WTC11 (cell line): Measurements from ENCODE around the gene CD22. TPM values are rescaled to one million over a fixed set of nuclear protein-coding genes. Genes with fewer than 3 reads are reported as not detected.

Source experiments
- ATAC-seq: fragments of 200-7000 bp; cut with Tn5 transposase; 2 replicates; pipeline ENCODE4 v1.10.0; 2021; ENCODE audit warnings: mild to moderate bottlenecking, moderate library complexity
- CTCF ChIA-PET: fragments of 300-600 bp; sonication (Branson Sonifier 250); formaldehyde crosslinking; loops from one replicate; lab custom pipeline; 2021; ENCODE audit warnings: antibody characterized with exemption; lab: Charles Lee
- POLR2A ChIA-PET: fragments of 350-600 bp; sonication (Branson Sonifier 250); formaldehyde crosslinking; loops from one replicate; lab custom pipeline; 2021; ENCODE audit warnings: antibody characterized with exemption; lab: Charles Lee
- DNase-seq: peaks from one replicate; pipeline ENCODE4 v3.0.0; 2021; ENCODE audit warnings: low spot score
- H3K27ac Mint-ChIP-seq: 2 replicates; pipeline ENCODE4 v1.8.0; 2021; ENCODE audit warnings: mixed read lengths
- H3K27me3 Mint-ChIP-seq: 2 replicates; pipeline ENCODE4 v1.8.0; 2021; ENCODE audit warnings: low read depth, mild to moderate bottlenecking, moderate library complexity, mixed read lengths
- H3K36me3 Mint-ChIP-seq: 2 replicates; pipeline ENCODE4 v1.8.0; 2021; ENCODE audit warnings: mixed read lengths
- H3K4me1 Mint-ChIP-seq: 2 replicates; pipeline ENCODE4 v1.8.0; 2022; ENCODE audit warnings: mixed read lengths
- H3K4me3 Mint-ChIP-seq: 2 replicates; pipeline ENCODE4 v1.8.0; 2021; ENCODE audit warnings: mild to moderate bottlenecking, moderate library complexity, mixed read lengths
- H3K9me3 Mint-ChIP-seq: 2 replicates; pipeline ENCODE4 v1.8.0; 2021; ENCODE audit warnings: mixed read lengths
- CREM ChIP-seq: sonication (generic); formaldehyde crosslinking; IDR thresholded peaks from 2 replicates; pipeline ENCODE4 v1.8.1; 2022; ENCODE audit warnings: mild to moderate bottlenecking, missing genetic modification reagents, moderate library complexity
- EMX1 ChIP-seq: fragments of 250-450 bp; sonication (Bioruptor Pico); IDR thresholded peaks from 2 replicates; pipeline ENCODE4 v1.8.0; 2021; ENCODE audit warnings: mild to moderate bottlenecking
- FOXK1 ChIP-seq: sonication (generic); formaldehyde crosslinking; IDR thresholded peaks from 2 replicates; pipeline ENCODE4 v1.8.0; 2022; ENCODE audit warnings: mild to moderate bottlenecking, moderate library complexity, missing genetic modification reagents
- FOXP1 ChIP-seq: sonication (generic); formaldehyde crosslinking; IDR thresholded peaks from 2 replicates; pipeline ENCODE4 v1.8.0; 2022; ENCODE audit warnings: missing genetic modification reagents, mild to moderate bottlenecking, moderate library complexity, borderline replicate concordance
- GTF2I ChIP-seq: fragments of 250-450 bp; sonication (Bioruptor Pico); conservative IDR thresholded peaks from 2 replicates; pipeline ENCODE4 v1.4.0; 2021; ENCODE audit warnings: mild to moderate bottlenecking
- IRF2 ChIP-seq: sonication (generic); formaldehyde crosslinking; IDR thresholded peaks from 2 replicates; pipeline ENCODE4 v1.8.0; 2022; ENCODE audit warnings: low read depth, missing genetic modification reagents, borderline replicate concordance
- JAZF1 ChIP-seq: fragments of 250-450 bp; sonication (Bioruptor Pico); IDR thresholded peaks from 2 replicates; pipeline ENCODE4 v1.9.0; 2021; ENCODE audit warnings: moderate library complexity, mild to moderate bottlenecking, inconsistent platforms
- KAT7 ChIP-seq: sonication (generic); formaldehyde crosslinking; IDR thresholded peaks from 2 replicates; pipeline ENCODE4 v1.8.1; 2023; ENCODE audit warnings: missing genetic modification reagents, mild to moderate bottlenecking, borderline replicate concordance
- MYBL2 ChIP-seq: sonication (generic); formaldehyde crosslinking; IDR thresholded peaks from 2 replicates; pipeline ENCODE4 v1.8.1; 2023; ENCODE audit warnings: mild to moderate bottlenecking, moderate library complexity, missing genetic modification reagents
- NFE2L1 ChIP-seq: sonication (generic); formaldehyde crosslinking; IDR thresholded peaks from 2 replicates; pipeline ENCODE4 v1.8.1; 2023; ENCODE audit warnings: missing genetic modification reagents
- OVOL2 ChIP-seq: fragments of 250-450 bp; sonication (Bioruptor Pico); IDR thresholded peaks from 2 replicates; pipeline ENCODE4 v1.9.0; 2021; ENCODE audit warnings: mild to moderate bottlenecking, borderline replicate concordance
- ZNF138 ChIP-seq: sonication (generic); formaldehyde crosslinking; conservative IDR thresholded peaks from 2 replicates; pipeline ENCODE4 v1.8.1; 2022; ENCODE audit warnings: mild to moderate bottlenecking, moderate library complexity, missing genetic modification reagents
- ZNF219 ChIP-seq: sonication (generic); formaldehyde crosslinking; IDR thresholded peaks from 2 replicates; pipeline ENCODE4 v1.8.0; 2023; ENCODE audit warnings: missing genetic modification reagents, mild to moderate bottlenecking, borderline replicate concordance
- ZNF416 ChIP-seq: fragments of 250-450 bp; sonication (Bioruptor Pico); IDR thresholded peaks from 2 replicates; pipeline ENCODE4 v1.9.0; 2021; ENCODE audit warnings: mild to moderate bottlenecking, inconsistent platforms
- ZNF671 ChIP-seq: fragments of 250-450 bp; sonication (Bioruptor Pico); IDR thresholded peaks from 2 replicates; pipeline ENCODE4 v1.8.0; 2021; ENCODE audit warnings: mild to moderate bottlenecking
- total RNA-seq: library from RNA; stranded (reverse); gene quantifications from 3 replicates; pipeline ENCODE4 v1.2.3, GENCODE V29; 2021
- TF ChIP-seq, protein P1 (sequence below): fragments of 250-450 bp; sonication (Bioruptor Pico); IDR thresholded peaks from 2 replicates; pipeline ENCODE4 v2.1.2; 2022; ENCODE audit warnings: mild to moderate bottlenecking, moderate library complexity
- TF ChIP-seq, protein P2 (sequence below): sonication (generic); formaldehyde crosslinking; IDR thresholded peaks from 2 replicates; pipeline ENCODE4 v1.8.1; 2023; ENCODE audit warnings: mild to moderate bottlenecking, missing genetic modification reagents, borderline replicate concordance
- TF ChIP-seq, protein P3 (sequence below): sonication (generic); formaldehyde crosslinking; conservative IDR thresholded peaks from 2 replicates; pipeline ENCODE4 v1.8.1; 2023; ENCODE audit warnings: mild to moderate bottlenecking, low read depth, missing genetic modification reagents, moderate library complexity
- TF ChIP-seq, protein P4 (sequence below): sonication (generic); formaldehyde crosslinking; IDR thresholded peaks from 2 replicates; pipeline ENCODE4 v1.8.0; 2023; ENCODE audit warnings: mild to moderate bottlenecking, missing genetic modification reagents
- TF ChIP-seq, protein P5 (sequence below): sonication (generic); formaldehyde crosslinking; IDR thresholded peaks from 2 replicates; pipeline ENCODE4 v1.8.1; 2023; ENCODE audit warnings: mild to moderate bottlenecking, missing genetic modification reagents
- TF ChIP-seq, protein P6 (sequence below): sonication (generic); formaldehyde crosslinking; IDR thresholded peaks from 2 replicates; pipeline ENCODE4 v1.8.0; 2022; ENCODE audit warnings: mild to moderate bottlenecking, missing genetic modification reagents

CD22 gene
- total RNA-seq, 1 experiment from 2014 or later: 0.28 TPM

DNA sequence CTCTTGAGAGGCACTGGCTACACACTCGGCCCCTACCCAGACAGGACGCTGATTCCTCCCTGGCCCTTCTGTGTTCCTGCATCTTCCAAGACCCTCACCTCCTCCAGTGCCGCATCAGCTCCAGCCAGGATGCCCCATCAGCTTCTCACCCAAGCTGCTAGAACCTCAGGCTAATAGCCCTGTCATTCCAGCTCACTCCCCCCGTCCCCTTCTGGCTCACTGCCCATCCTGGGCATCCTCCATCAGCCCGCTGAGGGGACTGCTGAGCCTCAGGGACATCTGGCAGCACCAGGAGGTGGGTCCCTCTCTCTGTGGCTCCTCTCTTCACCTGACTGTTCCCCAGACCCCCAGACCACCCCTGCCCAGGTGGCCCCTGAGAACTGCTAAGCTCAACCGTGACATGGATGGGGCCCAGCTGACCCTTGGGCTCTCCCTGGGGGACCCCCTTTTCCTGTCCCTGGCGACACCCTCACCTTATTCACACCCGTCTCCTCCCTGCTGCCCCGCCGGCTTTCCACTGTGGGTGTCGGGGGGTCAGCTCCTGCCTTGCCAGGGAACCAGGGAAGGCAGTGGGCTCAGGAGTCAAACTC, 34.1 kb downstream of the CD22 start (continued):
- TF ChIP-seq, protein P1, sequence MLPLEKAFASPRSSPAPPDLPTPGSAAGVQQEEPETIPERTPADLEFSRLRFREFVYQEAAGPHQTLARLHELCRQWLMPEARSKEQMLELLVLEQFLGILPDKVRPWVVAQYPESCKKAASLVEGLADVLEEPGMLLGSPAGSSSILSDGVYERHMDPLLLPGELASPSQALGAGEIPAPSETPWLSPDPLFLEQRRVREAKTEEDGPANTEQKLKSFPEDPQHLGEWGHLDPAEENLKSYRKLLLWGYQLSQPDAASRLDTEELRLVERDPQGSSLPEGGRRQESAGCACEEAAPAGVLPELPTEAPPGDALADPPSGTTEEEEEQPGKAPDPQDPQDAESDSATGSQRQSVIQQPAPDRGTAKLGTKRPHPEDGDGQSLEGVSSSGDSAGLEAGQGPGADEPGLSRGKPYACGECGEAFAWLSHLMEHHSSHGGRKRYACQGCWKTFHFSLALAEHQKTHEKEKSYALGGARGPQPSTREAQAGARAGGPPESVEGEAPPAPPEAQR: no peak
- no peak for TF ChIP-seq IRF2 (CRISPR knock-in tag)
- no peak for TF ChIP-seq CREM (CRISPR knock-in tag)
- TF ChIP-seq ZNF138 (CRISPR knock-in tag): no peak
- TF ChIP-seq, protein P2, sequence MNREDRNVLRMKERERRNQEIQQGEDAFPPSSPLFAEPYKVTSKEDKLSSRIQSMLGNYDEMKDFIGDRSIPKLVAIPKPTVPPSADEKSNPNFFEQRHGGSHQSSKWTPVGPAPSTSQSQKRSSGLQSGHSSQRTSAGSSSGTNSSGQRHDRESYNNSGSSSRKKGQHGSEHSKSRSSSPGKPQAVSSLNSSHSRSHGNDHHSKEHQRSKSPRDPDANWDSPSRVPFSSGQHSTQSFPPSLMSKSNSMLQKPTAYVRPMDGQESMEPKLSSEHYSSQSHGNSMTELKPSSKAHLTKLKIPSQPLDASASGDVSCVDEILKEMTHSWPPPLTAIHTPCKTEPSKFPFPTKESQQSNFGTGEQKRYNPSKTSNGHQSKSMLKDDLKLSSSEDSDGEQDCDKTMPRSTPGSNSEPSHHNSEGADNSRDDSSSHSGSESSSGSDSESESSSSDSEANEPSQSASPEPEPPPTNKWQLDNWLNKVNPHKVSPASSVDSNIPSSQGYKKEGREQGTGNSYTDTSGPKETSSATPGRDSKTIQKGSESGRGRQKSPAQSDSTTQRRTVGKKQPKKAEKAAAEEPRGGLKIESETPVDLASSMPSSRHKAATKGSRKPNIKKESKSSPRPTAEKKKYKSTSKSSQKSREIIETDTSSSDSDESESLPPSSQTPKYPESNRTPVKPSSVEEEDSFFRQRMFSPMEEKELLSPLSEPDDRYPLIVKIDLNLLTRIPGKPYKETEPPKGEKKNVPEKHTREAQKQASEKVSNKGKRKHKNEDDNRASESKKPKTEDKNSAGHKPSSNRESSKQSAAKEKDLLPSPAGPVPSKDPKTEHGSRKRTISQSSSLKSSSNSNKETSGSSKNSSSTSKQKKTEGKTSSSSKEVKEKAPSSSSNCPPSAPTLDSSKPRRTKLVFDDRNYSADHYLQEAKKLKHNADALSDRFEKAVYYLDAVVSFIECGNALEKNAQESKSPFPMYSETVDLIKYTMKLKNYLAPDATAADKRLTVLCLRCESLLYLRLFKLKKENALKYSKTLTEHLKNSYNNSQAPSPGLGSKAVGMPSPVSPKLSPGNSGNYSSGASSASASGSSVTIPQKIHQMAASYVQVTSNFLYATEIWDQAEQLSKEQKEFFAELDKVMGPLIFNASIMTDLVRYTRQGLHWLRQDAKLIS (CRISPR knock-in tag): no peak
- TF ChIP-seq KAT7 (CRISPR knock-in tag): no peak
- no peak for TF ChIP-seq ZNF416 (CRISPR knock-in tag)
- TF ChIP-seq, all 79 proteins: peak for 0

DNA sequence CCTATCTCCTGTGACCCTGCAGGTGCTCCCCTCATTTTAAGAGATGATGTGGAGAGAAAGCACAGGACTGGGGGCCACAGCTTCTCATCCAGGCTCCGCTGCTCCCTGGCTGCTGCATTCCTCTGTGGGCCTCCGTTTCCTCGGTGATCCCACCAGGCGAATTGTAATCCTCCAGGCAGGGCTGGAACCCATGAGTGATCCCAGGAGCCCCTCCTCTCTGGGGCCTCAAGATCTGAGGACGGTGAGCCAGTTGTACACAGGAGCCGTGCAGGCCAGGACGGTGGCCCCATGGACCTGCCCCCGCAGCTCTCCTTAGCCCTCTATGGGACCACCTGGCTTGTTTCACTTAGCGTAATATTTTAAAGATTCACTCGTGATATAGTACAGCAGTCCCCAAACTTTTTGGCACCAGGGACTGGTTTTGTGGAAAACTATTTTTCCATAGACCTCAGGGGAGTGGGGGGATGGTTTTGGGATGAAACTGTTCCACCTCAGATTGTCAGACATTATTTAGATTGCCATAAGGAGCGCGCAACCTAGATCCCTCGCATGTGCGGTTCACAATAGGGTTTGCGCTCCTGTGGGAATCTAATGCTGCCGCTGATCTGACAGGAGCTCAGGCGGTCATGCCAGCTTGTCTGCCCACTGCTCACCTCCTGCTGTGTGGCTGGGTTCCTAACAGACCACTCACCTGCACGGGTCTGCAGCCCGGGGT, 34.9 kb downstream of the CD22 start:
- CTCF ChIA-PET: interaction anchor here (1.7 to 3.8 kb wide), 2 partner anchors 11 to 131 kb away, joined by 5 to 15 read pairs; no protein-coding TSS in a partner anchor
- POLR2A ChIA-PET: no interaction called here
- Mint-ChIP-seq H3K9me3 (peaks cover 3% of the 10 kb centered on the region; the same call in 1 of the 2 replicates), H3K4me3 (no peak overlapping the region), H3K27ac (no peak overlapping the region), H3K27me3 (peaks cover 7% of the 10 kb centered on the region; the same call in 1 of the 2 replicates), H3K4me1 (no peaks in the 10 kb centered on the region), H3K36me3 (no peaks in the 10 kb centered on the region)
- ATAC-seq (no peak), DNase-seq (no peak)
- TF ChIP-seq ZNF671 (CRISPR knock-in tag) (no peak), FOXK1 (CRISPR knock-in tag) (no peak), ZNF219 (CRISPR knock-in tag) (no peak), EMX1 (no peak), GTF2I (CRISPR knock-in tag) (no peak), FOXP1 (CRISPR knock-in tag) (no peak), NFE2L1 (CRISPR knock-in tag) (no peak), JAZF1 (no peak), OVOL2 (CRISPR knock-in tag) (no peak), MYBL2 (CRISPR knock-in tag) (no peak)
- TF ChIP-seq, protein P3, sequence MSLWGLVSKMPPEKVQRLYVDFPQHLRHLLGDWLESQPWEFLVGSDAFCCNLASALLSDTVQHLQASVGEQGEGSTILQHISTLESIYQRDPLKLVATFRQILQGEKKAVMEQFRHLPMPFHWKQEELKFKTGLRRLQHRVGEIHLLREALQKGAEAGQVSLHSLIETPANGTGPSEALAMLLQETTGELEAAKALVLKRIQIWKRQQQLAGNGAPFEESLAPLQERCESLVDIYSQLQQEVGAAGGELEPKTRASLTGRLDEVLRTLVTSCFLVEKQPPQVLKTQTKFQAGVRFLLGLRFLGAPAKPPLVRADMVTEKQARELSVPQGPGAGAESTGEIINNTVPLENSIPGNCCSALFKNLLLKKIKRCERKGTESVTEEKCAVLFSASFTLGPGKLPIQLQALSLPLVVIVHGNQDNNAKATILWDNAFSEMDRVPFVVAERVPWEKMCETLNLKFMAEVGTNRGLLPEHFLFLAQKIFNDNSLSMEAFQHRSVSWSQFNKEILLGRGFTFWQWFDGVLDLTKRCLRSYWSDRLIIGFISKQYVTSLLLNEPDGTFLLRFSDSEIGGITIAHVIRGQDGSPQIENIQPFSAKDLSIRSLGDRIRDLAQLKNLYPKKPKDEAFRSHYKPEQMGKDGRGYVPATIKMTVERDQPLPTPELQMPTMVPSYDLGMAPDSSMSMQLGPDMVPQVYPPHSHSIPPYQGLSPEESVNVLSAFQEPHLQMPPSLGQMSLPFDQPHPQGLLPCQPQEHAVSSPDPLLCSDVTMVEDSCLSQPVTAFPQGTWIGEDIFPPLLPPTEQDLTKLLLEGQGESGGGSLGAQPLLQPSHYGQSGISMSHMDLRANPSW (CRISPR knock-in tag): no peak
- TF ChIP-seq, protein P4, sequence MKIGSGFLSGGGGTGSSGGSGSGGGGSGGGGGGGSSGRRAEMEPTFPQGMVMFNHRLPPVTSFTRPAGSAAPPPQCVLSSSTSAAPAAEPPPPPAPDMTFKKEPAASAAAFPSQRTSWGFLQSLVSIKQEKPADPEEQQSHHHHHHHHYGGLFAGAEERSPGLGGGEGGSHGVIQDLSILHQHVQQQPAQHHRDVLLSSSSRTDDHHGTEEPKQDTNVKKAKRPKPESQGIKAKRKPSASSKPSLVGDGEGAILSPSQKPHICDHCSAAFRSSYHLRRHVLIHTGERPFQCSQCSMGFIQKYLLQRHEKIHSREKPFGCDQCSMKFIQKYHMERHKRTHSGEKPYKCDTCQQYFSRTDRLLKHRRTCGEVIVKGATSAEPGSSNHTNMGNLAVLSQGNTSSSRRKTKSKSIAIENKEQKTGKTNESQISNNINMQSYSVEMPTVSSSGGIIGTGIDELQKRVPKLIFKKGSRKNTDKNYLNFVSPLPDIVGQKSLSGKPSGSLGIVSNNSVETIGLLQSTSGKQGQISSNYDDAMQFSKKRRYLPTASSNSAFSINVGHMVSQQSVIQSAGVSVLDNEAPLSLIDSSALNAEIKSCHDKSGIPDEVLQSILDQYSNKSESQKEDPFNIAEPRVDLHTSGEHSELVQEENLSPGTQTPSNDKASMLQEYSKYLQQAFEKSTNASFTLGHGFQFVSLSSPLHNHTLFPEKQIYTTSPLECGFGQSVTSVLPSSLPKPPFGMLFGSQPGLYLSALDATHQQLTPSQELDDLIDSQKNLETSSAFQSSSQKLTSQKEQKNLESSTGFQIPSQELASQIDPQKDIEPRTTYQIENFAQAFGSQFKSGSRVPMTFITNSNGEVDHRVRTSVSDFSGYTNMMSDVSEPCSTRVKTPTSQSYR: no peak
- TF ChIP-seq, protein P5, sequence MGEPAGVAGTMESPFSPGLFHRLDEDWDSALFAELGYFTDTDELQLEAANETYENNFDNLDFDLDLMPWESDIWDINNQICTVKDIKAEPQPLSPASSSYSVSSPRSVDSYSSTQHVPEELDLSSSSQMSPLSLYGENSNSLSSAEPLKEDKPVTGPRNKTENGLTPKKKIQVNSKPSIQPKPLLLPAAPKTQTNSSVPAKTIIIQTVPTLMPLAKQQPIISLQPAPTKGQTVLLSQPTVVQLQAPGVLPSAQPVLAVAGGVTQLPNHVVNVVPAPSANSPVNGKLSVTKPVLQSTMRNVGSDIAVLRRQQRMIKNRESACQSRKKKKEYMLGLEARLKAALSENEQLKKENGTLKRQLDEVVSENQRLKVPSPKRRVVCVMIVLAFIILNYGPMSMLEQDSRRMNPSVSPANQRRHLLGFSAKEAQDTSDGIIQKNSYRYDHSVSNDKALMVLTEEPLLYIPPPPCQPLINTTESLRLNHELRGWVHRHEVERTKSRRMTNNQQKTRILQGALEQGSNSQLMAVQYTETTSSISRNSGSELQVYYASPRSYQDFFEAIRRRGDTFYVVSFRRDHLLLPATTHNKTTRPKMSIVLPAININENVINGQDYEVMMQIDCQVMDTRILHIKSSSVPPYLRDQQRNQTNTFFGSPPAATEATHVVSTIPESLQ: no peak
- TF ChIP-seq, protein P6, sequence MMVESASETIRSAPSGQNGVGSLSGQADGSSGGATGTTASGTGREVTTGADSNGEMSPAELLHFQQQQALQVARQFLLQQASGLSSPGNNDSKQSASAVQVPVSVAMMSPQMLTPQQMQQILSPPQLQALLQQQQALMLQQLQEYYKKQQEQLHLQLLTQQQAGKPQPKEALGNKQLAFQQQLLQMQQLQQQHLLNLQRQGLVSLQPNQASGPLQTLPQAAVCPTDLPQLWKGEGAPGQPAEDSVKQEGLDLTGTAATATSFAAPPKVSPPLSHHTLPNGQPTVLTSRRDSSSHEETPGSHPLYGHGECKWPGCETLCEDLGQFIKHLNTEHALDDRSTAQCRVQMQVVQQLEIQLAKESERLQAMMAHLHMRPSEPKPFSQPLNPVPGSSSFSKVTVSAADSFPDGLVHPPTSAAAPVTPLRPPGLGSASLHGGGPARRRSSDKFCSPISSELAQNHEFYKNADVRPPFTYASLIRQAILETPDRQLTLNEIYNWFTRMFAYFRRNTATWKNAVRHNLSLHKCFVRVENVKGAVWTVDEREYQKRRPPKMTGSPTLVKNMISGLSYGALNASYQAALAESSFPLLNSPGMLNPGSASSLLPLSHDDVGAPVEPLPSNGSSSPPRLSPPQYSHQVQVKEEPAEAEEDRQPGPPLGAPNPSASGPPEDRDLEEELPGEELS: no peak
